Panc1 (cell line): ENCODE results near the gene DRD3. TPM values are rescaled to one million over a fixed set of nuclear protein-coding genes. Genes with fewer than 3 reads are reported as not detected.

Source experiments
- ATAC-seq: fragments of 200-7000 bp; cut with Tn5 transposase; 2 replicates; pipeline ENCODE4 v1.9.1; 2020; ENCODE audit warnings: mild to moderate bottlenecking, moderate library complexity
- BruUV-seq: library from RNA; stranded (reverse); fragments of 400-500 nt; replicated peaks from 2 replicates; lab custom pipeline; 2021; lab: Mats Ljungman, UMichigan
- CTCF ChIA-PET: fragments of 300-600 bp; sonication (Branson Sonifier 250); formaldehyde crosslinking; loops from one replicate; lab custom pipeline; 2022; ENCODE audit warnings: antibody characterized with exemption; lab: Charles Lee
- POLR2A ChIA-PET: fragments of 300-600 bp; sonication (Branson Sonifier 250); formaldehyde crosslinking; loops from one replicate; lab custom pipeline; 2022; ENCODE audit warnings: antibody characterized with exemption; lab: Charles Lee
- DNase-seq: peaks from one replicate; pipeline ENCODE4 v3.0.0-alpha.2; 2010; ENCODE audit warnings: low read depth, low spot score
- H3K27ac ChIP-seq: 2 replicates; pipeline ENCODE4 v1.5.1; 2011; ENCODE audit warnings: mild to moderate bottlenecking, low read length, inconsistent platforms
- H3K27me3 ChIP-seq: fragments of 200-500 bp; sonication (Bioruptor generic); 2 replicates; pipeline ENCODE4 v1.6.0; 2014; ENCODE audit warnings: low read length, inconsistent platforms; ENCODE audit not compliant: control insufficient read depth, insufficient read depth
- H3K36me3 ChIP-seq: fragments of 200-500 bp; sonication (Bioruptor generic); 2 replicates; pipeline ENCODE4 v1.5.1; 2014; ENCODE audit warnings: inconsistent platforms, mild to moderate bottlenecking, low read length, moderate library complexity; ENCODE audit not compliant: control insufficient read depth, insufficient read depth
- H3K4me1 ChIP-seq: 2 replicates; pipeline ENCODE4 v1.5.1; 2011; ENCODE audit warnings: inconsistent platforms, mild to moderate bottlenecking, low read length, moderate library complexity; ENCODE audit not compliant: control insufficient read depth, insufficient read depth
- H3K4me3 ChIP-seq, 2 experiments: 2 replicates each; pipeline ENCODE4 v1.5.1; 2011 to 2012; ENCODE audit warnings: low read depth in 2 of 2, low read length in 2 of 2, mild to moderate bottlenecking in 2 of 2, inconsistent platforms in 1 of 2, moderate library complexity in 1 of 2
- H3K9me3 ChIP-seq: fragments of 200-500 bp; sonication (Bioruptor generic); 2 replicates; pipeline ENCODE4 v1.5.1; 2014; ENCODE audit warnings: low read depth, mild to moderate bottlenecking, inconsistent platforms, low read length, moderate library complexity; ENCODE audit not compliant: control insufficient read depth, insufficient read depth
- POLR2AphosphoS5 ChIP-seq: IDR thresholded peaks from 2 replicates; pipeline ENCODE4 v1.6.1; 2012; ENCODE audit warnings: mild to moderate bottlenecking, low read depth, low read length, moderate library complexity
- SIN3A ChIP-seq: IDR thresholded peaks from 2 replicates; pipeline ENCODE4 v1.6.1; 2012; ENCODE audit warnings: low read depth, mild to moderate bottlenecking, low read length, moderate library complexity, borderline replicate concordance; ENCODE audit not compliant: insufficient read depth
- TCF7L2 ChIP-seq: IDR thresholded peaks from 2 replicates; pipeline ENCODE4 v1.6.1; 2011; ENCODE audit warnings: mild to moderate bottlenecking, low read depth, low read length, inconsistent platforms
- in situ Hi-C: cut with HindIII; loops from 2 replicates; pipeline ENCODE4 v1.10.0; 2016; ENCODE audit warnings: low sequenced_read_pairs, low pct_unique_long_range_greater_than_20kb
- intact Hi-C: fragments of 100-400 bp; cut with micrococcal nuclease; formaldehyde crosslinking; loops from one replicate; pipeline ENCODE4 v1.10.0; 2022; ENCODE audit not compliant: unreplicated experiment
- total RNA-seq: library from RNA; stranded (reverse); gene quantifications from one replicate; pipeline ENCODE4 v1.2.1, GENCODE V29; 2021; ENCODE audit not compliant: unreplicated experiment
- TF ChIP-seq, protein P1 (sequence below), 2 experiments: IDR thresholded peaks; 2 replicates each; pipeline ENCODE4 v1.6.1; 2011 to 2012; ENCODE audit warnings: low read depth in 2 of 2, control low read depth in 1 of 2, low read length in 1 of 2, mild to moderate bottlenecking in 1 of 2, moderate library complexity in 1 of 2; ENCODE audit not compliant: insufficient read depth in 1 of 2
- TF ChIP-seq, protein P2 (sequence below): fragments of 450-650 bp; IDR thresholded peaks from 2 replicates; pipeline ENCODE4 v1.5.1; 2017; ENCODE audit warnings: mild to moderate bottlenecking

The DRD3 gene
- total RNA-seq, 1 experiment from 2014 or later = not detected

DNA sequence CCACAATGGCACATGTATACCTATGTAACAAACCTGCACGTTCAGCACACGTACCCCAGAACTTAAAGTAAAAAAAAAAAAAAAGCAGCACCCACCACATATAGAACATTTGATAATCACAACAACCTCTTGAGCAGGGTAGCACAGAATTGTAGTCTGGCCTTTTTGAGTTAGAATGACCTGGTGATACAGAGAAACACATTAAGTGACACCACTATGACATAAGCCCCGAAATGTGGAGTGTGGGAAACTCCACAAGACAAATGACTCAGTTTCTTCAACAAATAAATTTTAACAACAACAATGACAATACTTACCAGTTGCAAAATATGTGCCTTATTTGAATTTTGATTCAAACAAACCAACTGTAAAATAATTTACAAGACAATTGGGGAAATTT lies 46.4 kb downstream of the DRD3 start:
- DNase-seq (no peak), ATAC-seq (no peak)
- intact Hi-C loops = no loop called here
- Histone ChIP-seq H3K9me3 (no peaks in the 10 kb centered on the region), H3K4me3 (no peak overlapping the region), H3K27ac (no peak overlapping the region), H3K27me3 (no peaks in the 10 kb centered on the region), H3K36me3 (no peaks in the 10 kb centered on the region), H3K4me1 (no peaks in the 10 kb centered on the region)
- in situ Hi-C loops = no loop called here
- BruUV-seq = no TSS peak
- CTCF ChIA-PET = no interaction called here
- POLR2A ChIA-PET = no interaction called here
- TF ChIP-seq, protein P1, sequence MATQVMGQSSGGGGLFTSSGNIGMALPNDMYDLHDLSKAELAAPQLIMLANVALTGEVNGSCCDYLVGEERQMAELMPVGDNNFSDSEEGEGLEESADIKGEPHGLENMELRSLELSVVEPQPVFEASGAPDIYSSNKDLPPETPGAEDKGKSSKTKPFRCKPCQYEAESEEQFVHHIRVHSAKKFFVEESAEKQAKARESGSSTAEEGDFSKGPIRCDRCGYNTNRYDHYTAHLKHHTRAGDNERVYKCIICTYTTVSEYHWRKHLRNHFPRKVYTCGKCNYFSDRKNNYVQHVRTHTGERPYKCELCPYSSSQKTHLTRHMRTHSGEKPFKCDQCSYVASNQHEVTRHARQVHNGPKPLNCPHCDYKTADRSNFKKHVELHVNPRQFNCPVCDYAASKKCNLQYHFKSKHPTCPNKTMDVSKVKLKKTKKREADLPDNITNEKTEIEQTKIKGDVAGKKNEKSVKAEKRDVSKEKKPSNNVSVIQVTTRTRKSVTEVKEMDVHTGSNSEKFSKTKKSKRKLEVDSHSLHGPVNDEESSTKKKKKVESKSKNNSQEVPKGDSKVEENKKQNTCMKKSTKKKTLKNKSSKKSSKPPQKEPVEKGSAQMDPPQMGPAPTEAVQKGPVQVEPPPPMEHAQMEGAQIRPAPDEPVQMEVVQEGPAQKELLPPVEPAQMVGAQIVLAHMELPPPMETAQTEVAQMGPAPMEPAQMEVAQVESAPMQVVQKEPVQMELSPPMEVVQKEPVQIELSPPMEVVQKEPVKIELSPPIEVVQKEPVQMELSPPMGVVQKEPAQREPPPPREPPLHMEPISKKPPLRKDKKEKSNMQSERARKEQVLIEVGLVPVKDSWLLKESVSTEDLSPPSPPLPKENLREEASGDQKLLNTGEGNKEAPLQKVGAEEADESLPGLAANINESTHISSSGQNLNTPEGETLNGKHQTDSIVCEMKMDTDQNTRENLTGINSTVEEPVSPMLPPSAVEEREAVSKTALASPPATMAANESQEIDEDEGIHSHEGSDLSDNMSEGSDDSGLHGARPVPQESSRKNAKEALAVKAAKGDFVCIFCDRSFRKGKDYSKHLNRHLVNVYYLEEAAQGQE (IDR thresholded peaks at IDR 0.05; ENCODE audit: insufficient read depth in 1 of 2, low read depth in 2 of 2, low read length in 1 of 2) = no peak
- TF ChIP-seq SIN3A (no peak), TCF7L2 (no peak), POLR2AphosphoS5 (no peak)
- TF ChIP-seq, protein P2, sequence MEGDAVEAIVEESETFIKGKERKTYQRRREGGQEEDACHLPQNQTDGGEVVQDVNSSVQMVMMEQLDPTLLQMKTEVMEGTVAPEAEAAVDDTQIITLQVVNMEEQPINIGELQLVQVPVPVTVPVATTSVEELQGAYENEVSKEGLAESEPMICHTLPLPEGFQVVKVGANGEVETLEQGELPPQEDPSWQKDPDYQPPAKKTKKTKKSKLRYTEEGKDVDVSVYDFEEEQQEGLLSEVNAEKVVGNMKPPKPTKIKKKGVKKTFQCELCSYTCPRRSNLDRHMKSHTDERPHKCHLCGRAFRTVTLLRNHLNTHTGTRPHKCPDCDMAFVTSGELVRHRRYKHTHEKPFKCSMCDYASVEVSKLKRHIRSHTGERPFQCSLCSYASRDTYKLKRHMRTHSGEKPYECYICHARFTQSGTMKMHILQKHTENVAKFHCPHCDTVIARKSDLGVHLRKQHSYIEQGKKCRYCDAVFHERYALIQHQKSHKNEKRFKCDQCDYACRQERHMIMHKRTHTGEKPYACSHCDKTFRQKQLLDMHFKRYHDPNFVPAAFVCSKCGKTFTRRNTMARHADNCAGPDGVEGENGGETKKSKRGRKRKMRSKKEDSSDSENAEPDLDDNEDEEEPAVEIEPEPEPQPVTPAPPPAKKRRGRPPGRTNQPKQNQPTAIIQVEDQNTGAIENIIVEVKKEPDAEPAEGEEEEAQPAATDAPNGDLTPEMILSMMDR = no peak

DNA sequence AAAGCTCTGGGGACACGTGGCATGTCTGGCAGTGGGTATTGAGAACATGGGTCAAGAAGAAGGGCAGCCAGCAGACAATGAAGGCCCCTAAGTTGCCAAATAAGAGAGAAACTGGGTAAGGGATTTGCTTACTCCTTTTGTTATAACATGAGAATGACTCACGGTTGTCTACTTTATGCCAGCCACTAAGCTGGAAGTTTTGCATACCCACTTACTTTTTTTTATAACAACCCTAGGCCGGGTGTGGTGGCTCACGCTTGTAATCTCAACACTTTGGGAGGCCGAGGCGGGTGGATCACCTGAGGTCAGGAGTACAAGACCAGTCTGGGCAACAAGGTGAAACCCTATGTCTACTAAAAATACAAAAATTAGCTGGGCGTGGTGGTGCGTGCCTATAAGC lies 50.0 kb downstream of the DRD3 start:
- BruUV-seq = no TSS peak
- ChIA-PET CTCF (interaction anchor here (0.7 kb wide), 1 partner anchor 107 kb away, joined by 3 read pairs; no protein-coding TSS in a partner anchor), POLR2A (no interaction called here)
- no peak for ATAC-seq
- TF ChIP-seq, protein P2 = no peak
- TF ChIP-seq POLR2AphosphoS5 (no peak), TCF7L2 (no peak), SIN3A (no peak)
- TF ChIP-seq, protein P1 (IDR thresholded peaks at IDR 0.05; ENCODE audit: insufficient read depth in 1 of 2, low read depth in 2 of 2, low read length in 1 of 2) = no peak
- no peaks in the 10 kb centered on the region for H3K4me1 ChIP-seq
- no peaks in the 10 kb centered on the region for H3K36me3 ChIP-seq
- in situ Hi-C loops (no loop called here), intact Hi-C loops (no loop called here)
- no peak overlapping the region for H3K27ac ChIP-seq
- no peaks in the 10 kb centered on the region for H3K9me3 ChIP-seq
- H3K4me3 ChIP-seq = no peak overlapping the region
- no peak for DNase-seq
- no peaks in the 10 kb centered on the region for H3K27me3 ChIP-seq
